GM18520 (cell line): Measurements from ENCODE around the gene PLCB4.

ENCODE experiments used
- ATAC-seq: cut with Tn5 transposase; IDR thresholded peaks from one replicate; pipeline ENCODE4 v1.9.1; 2021; ENCODE audit not compliant: unreplicated experiment

PLCB4 gene

GRCh38 chr20:9256393-9256792, 187.5 kb downstream of the PLCB4 start:
- no peak for ATAC-seq

DNA sequence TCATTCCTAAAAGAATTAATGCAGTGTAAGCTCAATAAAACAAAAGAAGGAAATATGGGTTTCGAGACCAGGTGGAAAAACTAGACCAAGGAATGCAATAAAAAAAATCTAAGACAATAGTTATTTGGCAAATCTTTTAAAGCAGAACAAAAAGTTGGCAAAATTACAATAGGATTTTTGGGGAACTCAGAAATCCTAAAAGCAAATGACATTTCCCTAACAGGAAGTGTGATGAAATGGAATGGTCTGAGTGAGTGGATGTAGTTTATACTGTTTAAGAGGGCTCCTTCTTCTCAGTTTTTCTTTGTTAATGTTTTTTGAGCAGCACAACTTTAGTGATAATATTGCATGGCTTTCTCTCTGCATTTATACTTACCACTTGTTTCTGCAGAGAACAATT, 190.0 kb downstream of the PLCB4 start:
- no peak for ATAC-seq

DNA sequence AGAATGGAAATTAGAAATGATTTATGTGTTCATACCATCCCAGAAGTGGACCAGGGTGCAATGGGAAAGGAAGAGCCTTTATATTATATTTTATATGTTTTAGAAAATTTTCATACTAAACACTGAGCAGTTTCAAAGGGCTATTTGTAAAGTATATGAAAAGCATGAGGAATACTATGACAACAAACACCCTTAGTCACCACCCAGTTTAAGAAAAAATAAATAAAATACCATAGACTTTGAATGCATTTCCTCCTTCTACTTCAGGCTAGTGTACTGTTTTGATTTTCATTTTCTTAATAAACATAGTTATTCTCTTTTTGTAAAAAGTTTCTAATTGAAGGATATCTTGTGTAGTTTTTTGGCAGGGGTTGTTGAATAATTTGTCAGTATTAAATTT, 191.1 kb downstream of the PLCB4 start:
- no peak for ATAC-seq

GRCh38 chr20:9261781-9262180, 192.9 kb downstream of the PLCB4 start:
- ATAC-seq, result no peak

- ATAC-seq, result no peak
These were observed 193.8 kb downstream of the PLCB4 start for GRCh38 chr20:9262653-9263194.

GRCh38 chr20:9269280-9269971, 200.5 kb downstream of the PLCB4 start:
- no peak for ATAC-seq

DNA sequence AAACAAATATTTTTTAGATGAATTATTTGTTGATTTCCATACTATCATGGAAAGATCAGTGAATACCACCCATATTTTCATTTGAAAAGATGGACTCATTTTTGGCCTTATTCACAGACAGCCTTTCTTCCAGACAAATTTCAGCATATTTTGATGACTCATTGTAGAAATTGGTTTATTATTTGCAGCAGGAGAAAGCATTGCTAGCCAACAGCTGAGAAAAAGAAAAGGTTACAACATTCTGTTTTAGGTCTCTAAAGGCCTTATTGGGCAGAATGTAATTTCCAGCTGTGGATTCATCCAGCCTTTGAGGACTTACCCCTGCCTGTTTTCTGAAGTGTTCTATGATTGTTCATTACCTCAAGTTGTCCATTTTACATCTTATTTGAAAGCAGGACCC, 201.9 kb downstream of the PLCB4 start:
- no peak for ATAC-seq

GRCh38 chr20:9276966-9277468, 208.1 kb downstream of the PLCB4 start:
- no peak for ATAC-seq

DNA sequence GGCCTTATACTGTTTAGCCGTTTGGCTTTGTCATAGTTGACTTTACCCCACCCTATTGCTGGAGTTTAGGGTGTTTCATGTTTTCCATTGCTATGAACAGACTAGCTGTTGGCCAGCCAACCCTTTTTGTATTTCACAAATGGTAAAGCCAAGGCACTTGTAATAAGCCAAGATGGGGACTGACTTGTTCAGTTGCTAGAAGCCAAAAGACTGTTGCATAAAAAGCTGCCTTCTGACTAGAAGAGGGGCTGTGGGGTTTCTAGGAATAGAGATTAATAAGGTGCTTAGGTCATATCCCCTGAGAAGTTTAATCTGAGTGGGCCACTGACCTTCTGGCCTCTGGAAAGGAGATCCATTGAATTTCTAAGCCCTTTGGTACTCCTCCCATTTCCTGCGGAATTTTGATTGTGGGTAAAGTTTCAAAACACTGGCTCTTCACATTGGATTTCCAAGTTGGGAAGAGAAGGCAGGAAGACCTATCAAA, 211.1 kb downstream of the PLCB4 start:
- no peak for ATAC-seq

- no peak for ATAC-seq
These were observed 211.8 kb downstream of the PLCB4 start for GRCh38 chr20:9280666-9281065.

DNA sequence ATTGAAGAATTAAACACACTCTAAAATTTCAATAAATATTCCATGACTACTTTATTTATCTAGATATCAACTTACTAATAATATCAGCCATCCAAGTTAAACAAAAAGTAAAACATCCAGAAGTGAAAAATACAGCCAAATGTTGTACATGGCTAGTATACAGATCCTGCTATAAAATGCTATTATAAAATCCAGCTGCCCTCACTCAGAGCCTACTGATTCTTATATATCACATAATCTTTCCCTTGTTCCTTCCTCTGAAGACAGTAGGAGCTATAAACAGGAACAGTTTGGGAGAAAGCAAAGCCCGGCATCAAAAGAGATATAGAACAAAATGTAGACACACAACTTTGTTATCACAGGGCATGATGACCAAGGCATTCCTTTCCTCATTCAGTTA, 212.9 kb downstream of the PLCB4 start:
- no peak for ATAC-seq

GRCh38 chr20:9285617-9286016, 216.7 kb downstream of the PLCB4 start:
- no peak for ATAC-seq

GRCh38 chr20:9286501-9287461, 217.9 kb downstream of the PLCB4 start:
- ATAC-seq, result no peak

- no peak for ATAC-seq
These were observed 218.9 kb downstream of the PLCB4 start for GRCh38 chr20:9287826-9288225.

- no peak for ATAC-seq
These were observed 221.4 kb downstream of the PLCB4 start for GRCh38 chr20:9290331-9290730.

DNA sequence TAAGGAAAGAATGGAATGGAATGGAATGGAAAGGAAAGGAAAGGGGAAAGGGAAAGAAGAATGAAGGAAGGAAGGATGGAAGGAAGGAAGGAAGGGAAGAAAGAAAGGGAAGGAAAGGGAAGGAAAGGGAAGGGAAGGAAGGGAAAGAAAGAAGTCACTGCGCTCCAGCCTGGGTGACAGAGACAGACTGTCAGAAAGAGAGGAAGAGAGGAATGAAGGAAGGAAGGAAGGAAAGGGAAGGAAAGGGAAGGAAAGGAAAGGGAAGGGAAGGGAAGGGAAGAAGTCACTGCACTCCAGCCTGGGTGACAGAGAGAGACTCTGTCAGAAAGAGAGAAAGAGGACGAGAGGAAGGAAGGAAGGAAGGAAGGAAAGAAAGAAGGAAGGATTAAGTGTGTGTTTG, 224.3 kb downstream of the PLCB4 start:
- no peak for ATAC-seq

GRCh38 chr20:9294041-9294440, 225.2 kb downstream of the PLCB4 start:
- no peak for ATAC-seq

DNA sequence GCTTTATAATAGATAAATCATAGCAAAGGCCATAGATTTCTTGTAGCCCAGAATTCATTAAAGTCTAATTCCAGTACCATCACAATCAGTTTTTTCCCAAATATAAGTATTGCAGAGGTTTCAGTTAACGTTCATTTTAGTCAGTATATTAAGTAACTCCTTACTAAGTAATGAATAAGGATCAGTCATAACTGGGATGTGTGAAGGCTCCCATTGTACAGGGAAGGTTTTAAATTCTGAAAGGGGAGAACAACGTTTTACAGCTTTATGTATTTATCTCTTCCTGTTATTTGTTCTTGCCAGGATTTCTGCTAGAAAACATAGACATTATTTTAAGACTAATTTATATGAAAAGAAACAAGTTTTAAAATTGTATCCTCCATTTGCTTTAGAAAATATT, 230.0 kb downstream of the PLCB4 start:
- no peak for ATAC-seq

GRCh38 chr20:9300080-9300479, 231.2 kb downstream of the PLCB4 start:
- ATAC-seq, result no peak

GRCh38 chr20:9300534-9300933, 231.6 kb downstream of the PLCB4 start:
- no peak for ATAC-seq
